Kidney epithelial cell (primary cell): ENCODE data around the gene FSTL4. TPM values are rescaled to one million over a fixed set of nuclear protein-coding genes. Genes with fewer than 3 reads are reported as not detected.
"Not testable (repeated sequence)": the region's sequence is repeated elsewhere in the genome, so short reads cannot be mapped to it uniquely, and the experiment has no call there.

Experiments
- DNase-seq: peaks from one replicate; pipeline ENCODE4 v3.0.0-alpha.2; 2010; ENCODE audit warnings: low read depth
- H3K27me3 ChIP-seq: 2 replicates; pipeline ENCODE4 v1.6.0; 2011; ENCODE audit warnings: low read length; ENCODE audit not compliant: control insufficient read depth, insufficient read depth
- H3K36me3 ChIP-seq: 2 replicates; pipeline ENCODE4 v1.5.1; 2011; ENCODE audit warnings: low read length; ENCODE audit not compliant: control insufficient read depth, insufficient read depth
- H3K4me3 ChIP-seq: 2 replicates; pipeline ENCODE4 v1.5.1; 2011; ENCODE audit warnings: low read depth, mild to moderate bottlenecking, control low read depth, low read length
- CTCF ChIP-seq: IDR thresholded peaks from 2 replicates; pipeline ENCODE4 v1.5.1; 2011; ENCODE audit warnings: mild to moderate bottlenecking, moderate library complexity, low read length, control low read depth, inconsistent platforms; ENCODE audit not compliant: insufficient read depth, poor library complexity, severe bottlenecking
- total RNA-seq: library from RNA; depleted of rRNA; stranded (reverse); fragments of >200 nt; gene quantifications from 2 replicates; pipeline ENCODE4 v1.2.3, GENCODE V29; 2015

FSTL4 gene
- total RNA-seq, 1 donor from 2014 or later: not detected

- no peak overlapping the region for H3K4me3 ChIP-seq
- DNase-seq: no peak
- H3K27me3 ChIP-seq: peaks cover 8% of the 10 kb centered on the region
- no peak for TF ChIP-seq CTCF
- H3K36me3 ChIP-seq: no peaks in the 10 kb centered on the region
These were observed 418.5 kb downstream of the FSTL4 start for GRCh38 chr5:133193794-133194193.

- H3K27me3 ChIP-seq: peaks cover 5% of the 10 kb centered on the region
- DNase-seq: no peak
- TF ChIP-seq CTCF: no peak
- no peak overlapping the region for H3K4me3 ChIP-seq
- H3K36me3 ChIP-seq: no peaks in the 10 kb centered on the region
These were observed 419.6 kb downstream of the FSTL4 start for GRCh38 chr5:133192716-133193115.

GRCh38 chr5:133189881-133190280 is 422.5 kb downstream of the FSTL4 start:
- DNase-seq: no peak
- Histone ChIP-seq H3K27me3 (no peaks in the 10 kb centered on the region), H3K36me3 (no peaks in the 10 kb centered on the region), H3K4me3 (no peak overlapping the region)
- TF ChIP-seq CTCF: no peak

GRCh38 chr5:133179405-133179804 is 432.9 kb downstream of the FSTL4 start:
- no peaks in the 10 kb centered on the region for H3K36me3 ChIP-seq
- no peak for TF ChIP-seq CTCF
- no peaks in the 10 kb centered on the region for H3K27me3 ChIP-seq
- DNase-seq: no peak
- no peak overlapping the region for H3K4me3 ChIP-seq

- not testable (repeated sequence) for H3K27me3 ChIP-seq, H3K4me3 ChIP-seq, H3K36me3 ChIP-seq, DNase-seq
These were observed 441.5 kb downstream of the FSTL4 start for GRCh38 chr5:133170756-133171387.

GRCh38 chr5:133164759-133165158 is 447.6 kb downstream of the FSTL4 start:
- Histone ChIP-seq H3K4me3 (no peak overlapping the region), H3K36me3 (no peaks in the 10 kb centered on the region), H3K27me3 (no peaks in the 10 kb centered on the region)
- no peak for DNase-seq
- no peak for TF ChIP-seq CTCF
